SHP77 treated with DMSO at 0.1 percent for 48 hours (cell line): ENCODE results near the gene FBXL13.
"Not testable (repeated sequence)": the region's sequence is repeated elsewhere in the genome, so short reads cannot be mapped to it uniquely, and the experiment has no call there.

Source experiments
- DNase-seq: peaks from one replicate; lab custom pipeline; 2025; lab: John Stamatoyannopoulos, UW

The FBXL13 gene

GRCh38 chr7:102817616-102818573 lies 256.7 kb downstream of the FBXL13 start:
- DNase-seq, result no peak

- DNase-seq, result no peak
Measured at GRCh38 chr7:102814025-102814471, 260.5 kb downstream of the FBXL13 start.

- no peak for DNase-seq
Measured at GRCh38 chr7:102813191-102814024, 261.2 kb downstream of the FBXL13 start.

- DNase-seq, result no peak
Measured at GRCh38 chr7:102811942-102812678, 262.5 kb downstream of the FBXL13 start.

GRCh38 chr7:102810916-102811315 lies 263.7 kb downstream of the FBXL13 start:
- DNase-seq, result no peak

GRCh38 chr7:102806613-102807012 lies 268.0 kb downstream of the FBXL13 start:
- DNase-seq, result no peak

GRCh38 chr7:102795987-102796595 lies 278.5 kb downstream of the FBXL13 start:
- DNase-seq, result not testable (repeated sequence)

GRCh38 chr7:102794567-102794966 lies 280.0 kb downstream of the FBXL13 start:
- not testable (repeated sequence) for DNase-seq

GRCh38 chr7:102791831-102792230 lies 282.8 kb downstream of the FBXL13 start:
- not testable (repeated sequence) for DNase-seq

- DNase-seq, result not testable (repeated sequence)
Measured at GRCh38 chr7:102791367-102791766, 283.2 kb downstream of the FBXL13 start.

- not testable (repeated sequence) for DNase-seq
Measured at GRCh38 chr7:102790364-102791100, 284.1 kb downstream of the FBXL13 start.

GRCh38 chr7:102788770-102789169 lies 285.8 kb downstream of the FBXL13 start:
- DNase-seq, result not testable (repeated sequence)

- DNase-seq, result not testable (repeated sequence)
Measured at GRCh38 chr7:102780926-102781325, 293.7 kb downstream of the FBXL13 start.

GRCh38 chr7:102778663-102779062 lies 295.9 kb downstream of the FBXL13 start:
- DNase-seq, result not testable (repeated sequence)

- not testable (repeated sequence) for DNase-seq
Measured at GRCh38 chr7:102776217-102776616, 298.4 kb downstream of the FBXL13 start.

- DNase-seq, result not testable (repeated sequence)
Measured at GRCh38 chr7:102770467-102770866, 304.1 kb downstream of the FBXL13 start.

- not testable (repeated sequence) for DNase-seq
Measured at GRCh38 chr7:102769657-102770192, 304.9 kb downstream of the FBXL13 start.

GRCh38 chr7:102763295-102763905 lies 311.2 kb downstream of the FBXL13 start:
- not testable (repeated sequence) for DNase-seq
